Activated T-cell treated with anti-CD3 and anti-CD28 coated beads, Interleukin-2, amount 50 U/mL, for 4 hours (primary cell): ENCODE measurements around the gene RTCA. TPM values are rescaled to one million over a fixed set of nuclear protein-coding genes. Genes with fewer than 3 reads are reported as not detected.
"Not testable (repeated sequence)": the region's sequence is repeated elsewhere in the genome, so short reads cannot be mapped to it uniquely, and the experiment has no call there.

Experiments
- ATAC-seq, 2 donors: fragments of 200-7000 bp; cut with Tn5 transposase; one replicate each; pipeline ENCODE4 v1.10.0; 2021
- DNase-seq: peaks from one replicate; pipeline ENCODE4 v3.0.0-alpha.2; 2020
- H3K27me3 Mint-ChIP-seq: one replicate; pipeline ENCODE4 v1.8.0; 2021; ENCODE audit warnings: low read depth, mixed read lengths
- H3K36me3 Mint-ChIP-seq: one replicate; pipeline ENCODE4 v1.8.0; 2022; ENCODE audit warnings: mixed read lengths; ENCODE audit not compliant: insufficient read depth
- H3K4me1 Mint-ChIP-seq: one replicate; pipeline ENCODE4 v1.8.0; 2021; ENCODE audit warnings: low read depth, mixed read lengths
- H3K4me3 Mint-ChIP-seq: one replicate; pipeline ENCODE4 v1.8.0; 2021; ENCODE audit warnings: mild to moderate bottlenecking, moderate library complexity, mixed read lengths
- H3K9me3 Mint-ChIP-seq: one replicate; pipeline ENCODE4 v1.8.0; 2021; ENCODE audit warnings: mixed read lengths
- total RNA-seq, 3 donors: library from RNA; stranded (reverse); gene quantifications; one replicate each; pipeline ENCODE4 v1.2.1, GENCODE V29; 2021

The RTCA gene
- total RNA-seq, 3 donors from 2014 or later = 55.3 to 63.9 (median 58.0) TPM

- not testable (repeated sequence) for H3K4me3 Mint-ChIP-seq, H3K36me3 Mint-ChIP-seq, H3K27me3 Mint-ChIP-seq, DNase-seq, H3K9me3 Mint-ChIP-seq, ATAC-seq, H3K4me1 Mint-ChIP-seq
These were observed 65.1 kb downstream of the RTCA start for GRCh38 chr1:100331146-100331545.

DNA sequence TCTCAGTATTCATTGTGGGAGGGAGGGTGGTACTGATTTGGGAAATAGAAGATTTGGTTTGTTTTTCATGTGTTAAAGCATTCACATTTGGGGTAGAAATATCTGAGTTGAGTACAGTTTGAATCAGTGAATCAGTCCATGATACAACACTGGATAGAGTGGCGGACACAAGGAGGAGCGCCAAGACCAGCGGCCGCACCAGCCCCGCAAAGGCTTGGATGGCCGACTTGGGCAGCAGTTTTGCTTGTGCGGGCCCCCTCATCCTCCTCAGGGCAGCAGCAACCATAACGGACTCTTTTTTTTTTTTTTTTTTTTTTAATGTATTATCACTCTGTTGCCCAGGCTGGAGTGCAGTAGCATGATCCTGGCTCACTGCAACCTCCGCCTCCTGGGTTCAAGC, 66.3 kb downstream of the RTCA start:
- H3K36me3 Mint-ChIP-seq = no peaks in the 10 kb centered on the region
- DNase-seq (no peak), ATAC-seq (no peak)
- no peaks in the 10 kb centered on the region for H3K9me3 Mint-ChIP-seq
- H3K27me3 Mint-ChIP-seq = peaks cover 9% of the 10 kb centered on the region
- H3K4me1 Mint-ChIP-seq = no peaks in the 10 kb centered on the region
- H3K4me3 Mint-ChIP-seq = no peak overlapping the region

- Mint-ChIP-seq H3K36me3 (no peaks in the 10 kb centered on the region), H3K27me3 (peaks cover 9% of the 10 kb centered on the region), H3K4me3 (no peak overlapping the region), H3K4me1 (no peaks in the 10 kb centered on the region), H3K9me3 (no peaks in the 10 kb centered on the region)
- ATAC-seq (no peak), DNase-seq (no peak)
These were observed 69.4 kb downstream of the RTCA start for GRCh38 chr1:100335436-100335835.

GRCh38 chr1:100337878-100338277, 71.9 kb downstream of the RTCA start:
- DNase-seq, H3K4me3 Mint-ChIP-seq, H3K4me1 Mint-ChIP-seq, H3K27me3 Mint-ChIP-seq, H3K36me3 Mint-ChIP-seq, H3K9me3 Mint-ChIP-seq, ATAC-seq: not testable (repeated sequence)

GRCh38 chr1:100339735-100340134, 73.7 kb downstream of the RTCA start:
- ATAC-seq, DNase-seq, H3K9me3 Mint-ChIP-seq, H3K36me3 Mint-ChIP-seq, H3K27me3 Mint-ChIP-seq, H3K4me1 Mint-ChIP-seq, H3K4me3 Mint-ChIP-seq: not testable (repeated sequence)

DNA sequence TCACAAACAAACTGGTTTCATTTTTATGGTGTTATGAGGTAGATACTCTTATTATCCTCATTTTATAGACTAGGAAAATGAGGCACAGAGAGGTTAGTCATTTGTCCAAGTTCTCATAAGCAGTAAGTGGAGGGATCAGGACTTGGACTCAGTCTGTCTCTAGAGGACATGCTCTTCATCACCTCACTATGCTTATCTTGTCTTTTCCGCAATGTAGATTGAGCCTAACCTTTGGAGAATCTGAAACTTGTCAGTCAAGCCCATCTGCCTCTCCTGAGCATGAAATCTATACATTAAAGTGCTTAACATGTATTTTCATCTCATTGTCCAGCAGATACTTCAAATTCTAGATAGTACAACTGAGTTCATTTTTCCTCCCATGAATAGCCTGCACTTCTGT, 74.5 kb downstream of the RTCA start:
- no peaks in the 10 kb centered on the region for H3K4me1 Mint-ChIP-seq
- H3K9me3 Mint-ChIP-seq = no peaks in the 10 kb centered on the region
- no peak overlapping the region for H3K4me3 Mint-ChIP-seq
- ATAC-seq (no peak), DNase-seq (no peak)
- peaks cover 9% of the 10 kb centered on the region for H3K27me3 Mint-ChIP-seq
- H3K36me3 Mint-ChIP-seq = no peaks in the 10 kb centered on the region

- no peak overlapping the region for H3K4me3 Mint-ChIP-seq
- no peaks in the 10 kb centered on the region for H3K36me3 Mint-ChIP-seq
- DNase-seq (no peak), ATAC-seq (no peak)
- no peaks in the 10 kb centered on the region for H3K27me3 Mint-ChIP-seq
- H3K4me1 Mint-ChIP-seq = no peaks in the 10 kb centered on the region
- no peaks in the 10 kb centered on the region for H3K9me3 Mint-ChIP-seq
These were observed 76.3 kb downstream of the RTCA start for GRCh38 chr1:100342348-100342747.

Other genes starting within 250 kb of the RTCA start
- 1 to 10 TPM; 6.4 to 8.2 (median 6.5) TPM for gene SASS6, start 133.3 kb upstream of the RTCA start, total RNA-seq
- gene TRMT13, start 133.1 kb upstream of the RTCA start, total RNA-seq = 10 to 100 TPM; 25.5 to 30.0 (median 26.3) TPM
- under 1 TPM; 0.30 to 0.69 (median 0.38) TPM for gene LRRC39, start 88.0 kb upstream of the RTCA start, total RNA-seq
- gene DBT, start 16.4 kb upstream of the RTCA start, total RNA-seq = 10 to 100 TPM in 2 of 3 donors, 1 to 10 TPM in 1; 9.7 to 11.5 (median 11.3) TPM
- 10 to 100 TPM in 2 of 3 donors, 1 to 10 TPM in 1; 9.5 to 12.8 (median 12.5) TPM for gene CDC14A, start 86.3 kb downstream of the RTCA start, total RNA-seq